Activated CD4-positive, alpha-beta T cell treated with anti-CD3 and anti-CD28 coated beads, Interleukin-2, amount 50 U/mL, for 48 hours (primary cell): ENCODE measurements around the gene GOSR2.
"Not testable (repeated sequence)": the region's sequence is repeated elsewhere in the genome, so short reads cannot be mapped to it uniquely, and the experiment has no call there.

Experiments used
- DNase-seq, 2 experiments: peaks; one replicate each; pipeline ENCODE4 v3.0.0-alpha.2; 2020

Gene GOSR2

GRCh38 chr17:46894476-46895151 lies 28.3 kb upstream of the GOSR2 start:
- no peak for DNase-seq

- no peak for DNase-seq
Observed at GRCh38 chr17:46895171-46895570, 27.8 kb upstream of the GOSR2 start.

- DNase-seq, result no peak
Observed at GRCh38 chr17:46896991-46897390, 26.0 kb upstream of the GOSR2 start.

- DNase-seq, result no peak
Observed at GRCh38 chr17:46898364-46898763, 24.6 kb upstream of the GOSR2 start.

GRCh38 chr17:46898860-46899259 lies 24.1 kb upstream of the GOSR2 start:
- no peak for DNase-seq

GRCh38 chr17:46901291-46901690 lies 21.7 kb upstream of the GOSR2 start:
- DNase-seq, result no peak

GRCh38 chr17:46903762-46904672 lies 18.9 kb upstream of the GOSR2 start:
- no peak for DNase-seq

GRCh38 chr17:46908068-46908737 lies 14.8 kb upstream of the GOSR2 start:
- DNase-seq, result no peak

GRCh38 chr17:46910179-46910927 lies 12.6 kb upstream of the GOSR2 start:
- no peak for DNase-seq

GRCh38 chr17:46911311-46911710 lies 11.6 kb upstream of the GOSR2 start:
- no peak for DNase-seq

- no peak for DNase-seq
Observed at GRCh38 chr17:46915596-46915995, 7.4 kb upstream of the GOSR2 start.

GRCh38 chr17:46916211-46916610 lies 6.7 kb upstream of the GOSR2 start:
- no peak for DNase-seq

GRCh38 chr17:46916623-46917022 lies 6.3 kb upstream of the GOSR2 start:
- DNase-seq, result no peak

- DNase-seq, result no peak
Observed at GRCh38 chr17:46917041-46917440, 5.9 kb upstream of the GOSR2 start.

GRCh38 chr17:46917516-46917915 lies 5.4 kb upstream of the GOSR2 start:
- no peak for DNase-seq

- not testable (repeated sequence) for DNase-seq
Observed at GRCh38 chr17:46921962-46922361, 998 bp upstream of the GOSR2 start.

GRCh38 chr17:46922487-46922803 lies 515 bp upstream of the GOSR2 start:
- DNase-seq, result no peak

- DNase-seq, result no peak
Observed at GRCh38 chr17:46925185-46925868, 2.4 kb downstream of the GOSR2 start.

GRCh38 chr17:46928467-46929261 lies 5.7 kb downstream of the GOSR2 start:
- no peak for DNase-seq

- no peak for DNase-seq
Observed at GRCh38 chr17:46929413-46929812, 6.5 kb downstream of the GOSR2 start.

GRCh38 chr17:46930051-46930450 lies 7.1 kb downstream of the GOSR2 start:
- DNase-seq, result no peak

- no peak for DNase-seq
Observed at GRCh38 chr17:46931596-46931995, 8.6 kb downstream of the GOSR2 start.
